Psoas muscle (tissue), 8 donors: ENCODE data around the gene KRTAP12-3. TPM values are rescaled to one million over a fixed set of nuclear protein-coding genes. Genes with fewer than 3 reads are reported as not detected.
"Not testable (repeated sequence)": the region's sequence is repeated elsewhere in the genome, so short reads cannot be mapped to it uniquely, and the experiment has no call there.

Experiments
- ATAC-seq, 4 donors: fragments of 200-7000 bp; cut with Tn5 transposase; one replicate each; pipeline ENCODE4 v1.9.1; 2020; ENCODE audit warnings: moderate library complexity in 3 of 4, mild to moderate bottlenecking in 2 of 4
- DNase-seq, 2 donors: peaks; one replicate each; pipeline ENCODE4 v3.0.0-alpha.2; 2020
- H3K27ac ChIP-seq: fragments of 200-600 bp; one replicate; pipeline ENCODE4 v1.8.0; 2022
- H3K27me3 ChIP-seq, 3 donors: fragments of 200-600 bp in 1 of 3; one replicate each; pipeline versions ENCODE4 v1.6.1 to v1.8.0; 2013 to 2022; ENCODE audit warnings: low read length in 2 of 3, mild to moderate bottlenecking in 2 of 3, moderate library complexity in 1 of 3; ENCODE audit not compliant: insufficient read depth in 3 of 3
- H3K36me3 ChIP-seq, 2 donors: fragments of 200-600 bp in 1 of 2; one replicate each; pipeline versions ENCODE4 v1.6.1 to v1.8.0; 2013 to 2022; ENCODE audit warnings: low read depth in 1 of 2, mild to moderate bottlenecking in 1 of 2, moderate library complexity in 1 of 2; ENCODE audit not compliant: insufficient read depth in 1 of 2
- H3K4me1 ChIP-seq: fragments of 200-600 bp; one replicate; pipeline ENCODE4 v1.8.0; 2022
- H3K4me3 ChIP-seq: fragments of 200-600 bp; one replicate; pipeline ENCODE4 v1.8.0; 2022; ENCODE audit warnings: mild to moderate bottlenecking
- H3K9me3 ChIP-seq: fragments of 200-600 bp; one replicate; pipeline ENCODE4 v1.8.0; 2022
- CTCF ChIP-seq: fragments of 200-600 bp; IDR thresholded peaks from one replicate; pipeline ENCODE4 v1.8.0; 2022; ENCODE audit warnings: antibody characterized with exemption
- WGBS, 3 donors: extraction: QIAGEN DNeasy Blood & Tissue Kit; methylation state at CpG; one replicate each; pipeline versions ENCODE4 v1.1.6 to v1.1.7; 2013; 5-methylcytosine and 5-hydroxymethylcytosine counted together
- intact Hi-C, 2 donors: fragments of 100-400 bp; cut with DNase I; formaldehyde crosslinking; loops; one replicate each; pipeline versions ENCODE4 v1.11.0 to v1.14.2; 2022
- polyA plus RNA-seq, 3 donors: library from polyadenylated mRNA; stranded (reverse); fragments of 200-250 nt; gene quantifications; one replicate each; pipeline ENCODE4 v1.2.3, GENCODE V29; 2013
- total RNA-seq, 4 donors: library from RNA; stranded (reverse); fragmentation: NEBNext Ultra II Directional in 2 of 4; extraction: Animal tissue kit (Norgen Biotek cat#: 25700) in 2 of 4; gene quantifications; one replicate each; pipeline versions ENCODE4 v1.2.1 to v1.2.4, GENCODE V29; 2021 to 2023
- donor health status: healthy with polysubstance abuse.
- donor health status: DM: no; HTN: no; CAD: no; lungs with moderate emphysema.
- donor health status: Bipolar disorder and iron deficiency.
- donor health status: healthy.
- donor health status: DM: yes; HTN: yes; CAD: no.
- donor health status: DM: no; HTN: no; CAD: no.
- donor health status: DM: no; HTN: no; CAD: no.
- donor health status: DM: yes; HTN: yes; CAD: no.

KRTAP12-3 gene
- total and polyA plus RNA-seq, 7 donors: not detected

DNA sequence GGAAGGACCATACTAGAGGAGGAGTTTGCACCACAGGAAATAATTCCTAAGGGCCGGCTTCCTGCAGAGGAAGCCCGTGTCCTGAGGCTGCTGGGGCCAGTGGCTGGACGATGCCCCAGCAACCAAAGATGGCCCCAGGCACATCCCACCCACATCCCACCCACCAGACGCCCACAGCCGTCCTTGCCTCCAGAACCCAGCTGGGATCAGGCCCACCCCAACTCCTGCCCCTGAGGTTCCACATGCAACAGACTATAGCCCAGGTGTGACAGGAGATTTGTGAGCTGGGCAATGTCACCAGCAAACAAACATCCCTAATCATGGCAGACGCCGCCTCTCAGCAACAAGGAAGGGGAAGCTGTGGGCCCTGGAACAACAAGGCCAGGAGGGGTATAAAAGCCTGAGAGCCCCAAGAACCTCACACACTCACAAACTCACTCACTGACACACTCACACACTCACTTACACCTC lies 31.0 kb upstream of the KRTAP12-3 start, which contains the start of gene KRTAP10-9:
Gene KRTAP10-9 (plus strand): TSS at position 421 of the 471 bp plus-strand sequence. CDS start 79 bp downstream, outside the sequence.
- WGBS, 3 donors: 44 to 51% (median 48%) methylated on average over 6 to 7 of the region's 7 CpGs
- no peak for TF ChIP-seq CTCF
- no peak for ATAC-seq

DNA sequence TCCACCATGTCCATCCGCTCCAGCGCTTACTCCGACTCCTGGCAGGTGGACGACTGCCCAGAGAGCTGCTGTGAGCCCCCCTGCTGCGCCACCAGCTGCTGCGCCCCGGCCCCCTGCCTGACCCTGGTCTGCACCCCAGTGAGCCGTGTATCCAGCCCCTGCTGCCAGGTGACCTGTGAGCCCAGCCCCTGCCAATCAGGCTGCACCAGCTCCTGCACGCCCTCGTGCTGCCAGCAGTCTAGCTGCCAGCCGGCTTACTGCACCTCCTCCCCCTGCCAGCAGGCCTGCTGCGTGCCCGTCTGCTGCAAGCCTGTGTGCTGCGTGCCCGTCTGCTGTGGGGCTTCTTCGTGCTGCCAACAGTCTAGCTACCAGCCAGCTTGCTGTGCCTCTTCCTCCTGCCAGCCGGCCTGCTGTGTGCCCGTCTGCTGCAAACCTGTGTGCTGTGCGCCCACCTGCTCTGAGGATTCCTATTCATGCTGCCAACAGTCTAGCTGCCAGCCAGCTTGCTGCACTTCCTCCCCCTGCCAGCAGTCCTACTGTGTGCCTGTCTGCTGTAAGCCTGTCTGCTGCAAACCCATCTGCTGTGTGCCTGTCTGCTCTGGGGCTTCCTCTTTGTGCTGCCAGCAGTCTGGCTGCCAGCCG lies 30.4 kb upstream of the KRTAP12-3 start:
- DNase-seq, H3K4me3 ChIP-seq, H3K4me1 ChIP-seq, ATAC-seq, H3K27ac ChIP-seq, H3K36me3 ChIP-seq, intact Hi-C loops: not testable (repeated sequence)
- WGBS, 3 donors: 42 to 49% (median 49%) methylated on average over 13 to 18 of the region's 20 CpGs
- Histone ChIP-seq H3K9me3 (peaks cover 18% of the 10 kb centered on the region), H3K27me3 (peaks cover 0 to 13% (median 0%) of the 10 kb centered on the region in 3 donors)

More for the DNA sequence above, 31.0 kb upstream of the KRTAP12-3 start, which contains the start of gene KRTAP10-9:
- Histone ChIP-seq H3K9me3 (peaks cover 14% of the 10 kb centered on the region), H3K4me1 (no peaks in the 10 kb centered on the region), H3K36me3 (no peaks in the 10 kb centered on the region), H3K4me3 (no peak within 1 kb of the TSS), H3K27ac (no peak within 1 kb of the TSS), H3K27me3 (peaks cover 0 to 13% (median 0%) of the 10 kb centered on the region in 3 donors)
- intact Hi-C loops: no loop called here
- no peak for DNase-seq

GRCh38 chr21:44627831-44628233 lies 29.9 kb upstream of the KRTAP12-3 start:
- H3K27ac ChIP-seq, intact Hi-C loops, DNase-seq, H3K4me3 ChIP-seq, H3K4me1 ChIP-seq, H3K36me3 ChIP-seq, ATAC-seq: not testable (repeated sequence)
- H3K27me3 ChIP-seq: peaks cover 0 to 13% (median 0%) of the 10 kb centered on the region in 3 donors
- peaks cover 19% of the 10 kb centered on the region for H3K9me3 ChIP-seq
- WGBS, 3 donors: 9 to 21% (median 17%) methylated on average over 14 to 15 of the region's 15 CpGs

GRCh38 chr21:44628707-44629391 lies 28.9 kb upstream of the KRTAP12-3 start:
- 55 to 65% (median 61%) methylated on average over 16 to 18 of the region's 18 CpGs for WGBS, 3 donors
- Histone ChIP-seq H3K27ac (no peak overlapping the region), H3K4me3 (no peak overlapping the region), H3K27me3 (peaks cover 0 to 16% (median 0%) of the 10 kb centered on the region in 3 donors), H3K36me3 (no peaks in the 10 kb centered on the region), H3K4me1 (no peaks in the 10 kb centered on the region), H3K9me3 (peaks cover 11% of the 10 kb centered on the region)
- TF ChIP-seq CTCF: no peak
- intact Hi-C loops: no loop called here
- ATAC-seq (no peak), DNase-seq (no peak)

DNA sequence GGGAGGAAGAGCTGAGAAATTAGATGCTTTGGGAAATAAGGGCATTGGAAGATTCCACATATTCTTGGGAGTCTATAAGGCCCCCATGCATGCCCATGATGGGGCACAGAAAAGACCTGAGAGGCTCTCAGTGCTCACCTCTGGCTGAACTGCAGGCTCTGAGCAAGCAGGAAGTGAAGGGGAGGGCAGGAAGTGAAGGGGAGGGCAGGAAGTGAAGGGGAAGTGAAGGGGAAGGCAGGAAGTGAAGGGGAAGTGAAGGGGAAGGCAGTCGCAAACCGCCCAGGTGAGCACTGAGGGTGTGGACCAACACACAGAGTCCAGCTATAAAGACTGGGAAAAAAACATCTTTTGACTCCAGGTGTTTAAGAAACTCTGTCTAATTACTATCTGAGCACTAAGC lies 27.3 kb upstream of the KRTAP12-3 start:
- H3K9me3 ChIP-seq: peaks cover 6% of the 10 kb centered on the region
- H3K4me1 ChIP-seq: no peaks in the 10 kb centered on the region
- ATAC-seq: no peak
- no peak overlapping the region for H3K27ac ChIP-seq
- DNase-seq: no peak
- WGBS, 3 donors: 73 to 80% (median 75%) methylated on average over 2 of the region's 2 CpGs
- no peak for TF ChIP-seq CTCF
- no peaks in the 10 kb centered on the region for H3K36me3 ChIP-seq
- H3K27me3 ChIP-seq: peaks cover 0 to 22% (median 0%) of the 10 kb centered on the region in 3 donors
- intact Hi-C loops: no loop called here
- H3K4me3 ChIP-seq: no peak overlapping the region
